HepG2 (cell line): Measurements from ENCODE around the gene SETD1A. TPM values are rescaled to one million over a fixed set of nuclear protein-coding genes. Genes with fewer than 3 reads are reported as not detected.

ENCODE experiments used
- ETV5 ChIP-seq: IDR thresholded peaks from 2 replicates; pipeline ENCODE4 v1.6.1; 2018; ENCODE audit warnings: missing biosample characterization, missing genetic modification reagents, inconsistent platforms, borderline replicate concordance
- KDM5A ChIP-seq: fragments of 200-600 bp; sonication (generic); IDR thresholded peaks from 2 replicates; pipeline ENCODE4 v1.7.0; 2018; ENCODE audit warnings: antibody characterized with exemption, mild to moderate bottlenecking, low read length, borderline replicate concordance
- LBX2 ChIP-seq: sonication (generic); formaldehyde crosslinking; IDR thresholded peaks from 2 replicates; pipeline ENCODE4 v1.5.0; 2020; ENCODE audit warnings: missing genetic modification reagents, mild to moderate bottlenecking, borderline replicate concordance
- MED1 ChIP-seq: sonication (generic); formaldehyde crosslinking; IDR thresholded peaks from 2 replicates; pipeline ENCODE4 v1.4.0; 2020; ENCODE audit warnings: missing genetic modification reagents
- ONECUT2 ChIP-seq: sonication (generic); formaldehyde crosslinking; IDR thresholded peaks from 2 replicates; pipeline ENCODE4 v1.4.0; 2020; ENCODE audit warnings: missing genetic modification reagents
- PHF21A ChIP-seq: sonication (generic); formaldehyde crosslinking; IDR thresholded peaks from 2 replicates; pipeline ENCODE4 v1.5.0; 2020; ENCODE audit warnings: mild to moderate bottlenecking, missing genetic modification reagents
- REL ChIP-seq: sonication (generic); formaldehyde crosslinking; conservative IDR thresholded peaks from 2 replicates; pipeline ENCODE4 v1.8.0; 2022; ENCODE audit warnings: mild to moderate bottlenecking, missing genetic modification reagents, moderate library complexity
- SOX13 ChIP-seq, 3 experiments: fragments of 450-650 bp in 1 of 3; sonication (generic) in 1 of 3; formaldehyde crosslinking in 1 of 3; IDR thresholded peaks in 2 of 3; conservative IDR thresholded peaks in 1 of 3; 2 replicates each; pipeline versions ENCODE4 v1.5.0 to v1.6.1; 2016 to 2020; ENCODE audit warnings: antibody characterized with exemption in 1 of 3, mild to moderate bottlenecking in 1 of 3, missing compliant biosample characterization in 1 of 3, missing genetic modification reagents in 1 of 3, moderate library complexity in 1 of 3
- TGIF2 ChIP-seq: IDR thresholded peaks from 2 replicates; pipeline ENCODE4 v1.6.1; 2016; ENCODE audit warnings: control low read depth, missing compliant biosample characterization
- TSC22D2 ChIP-seq: sonication (generic); formaldehyde crosslinking; IDR thresholded peaks from 2 replicates; pipeline ENCODE4 v1.5.1; 2020; ENCODE audit warnings: missing genetic modification reagents, mild to moderate bottlenecking, borderline replicate concordance
- ZBTB25 ChIP-seq: IDR thresholded peaks from 2 replicates; pipeline ENCODE4 v1.6.1; 2018; ENCODE audit warnings: missing genetic modification reagents
- ZHX2 ChIP-seq, 2 experiments: sonication (generic) in 1 of 2; formaldehyde crosslinking in 1 of 2; IDR thresholded peaks; 2 replicates each; pipeline versions ENCODE4 v1.6.1 to v1.9.0; 2014 to 2022; ENCODE audit warnings: antibody characterized with exemption in 1 of 2, borderline replicate concordance in 1 of 2, inconsistent platforms in 1 of 2, low read depth in 1 of 2, missing genetic modification reagents in 1 of 2
- ZMYM3 ChIP-seq: sonication (generic); formaldehyde crosslinking; IDR thresholded peaks from 2 replicates; pipeline ENCODE4 v1.5.1; 2020; ENCODE audit warnings: mild to moderate bottlenecking, missing genetic modification reagents
- ZNF101 ChIP-seq: sonication (generic); formaldehyde crosslinking; IDR thresholded peaks from 2 replicates; pipeline ENCODE4 v1.4.0; 2020; ENCODE audit warnings: mild to moderate bottlenecking, low read depth, missing genetic modification reagents, borderline replicate concordance
- ZNF326 ChIP-seq: sonication (generic); formaldehyde crosslinking; IDR thresholded peaks from 2 replicates; pipeline ENCODE4 v1.4.0; 2020; ENCODE audit warnings: missing genetic modification reagents, borderline replicate concordance
- ZNF782 ChIP-seq: sonication (generic); formaldehyde crosslinking; IDR thresholded peaks from 2 replicates; pipeline ENCODE4 v1.4.0; 2020; ENCODE audit warnings: missing genetic modification reagents, mild to moderate bottlenecking, borderline replicate concordance
- ZNF792 ChIP-seq: IDR thresholded peaks from 2 replicates; pipeline ENCODE4 v1.6.1; 2016
- polyA plus RNA-seq, 8 experiments: library from polyadenylated mRNA; depleted of rRNA in 3 of 8; stranded (reverse) in 7 of 8; unstranded in 1 of 8; fragments of >200 nt; fragmentation: Illumina TruSeq in 4 of 8; extraction: Trizol in 4 of 8; gene quantifications; 2 replicates each; pipeline versions ENCODE4 v1.2.1 to v1.2.3, GENCODE V29; 2011 to 2016; ENCODE audit warnings: low read depth in 4 of 8, missing spikeins in 1 of 8, mixed read lengths in 1 of 8; ENCODE audit not compliant: insufficient read depth in 1 of 8
- total RNA-seq, 5 experiments: library from RNA; depleted of rRNA; stranded (reverse); fragments of >200 nt; fragmentation: Illumina TruSeq; extraction: Trizol; gene quantifications; 2 replicates each; pipeline ENCODE4 v1.2.3, GENCODE V29; 2016; ENCODE audit warnings: low read depth in 1 of 5
- TF ChIP-seq, protein P1 (sequence below): sonication (generic); formaldehyde crosslinking; conservative IDR thresholded peaks from 2 replicates; pipeline ENCODE4 v1.4.0; 2020; ENCODE audit warnings: mild to moderate bottlenecking, missing genetic modification reagents, moderate library complexity

SETD1A gene
- total and polyA plus RNA-seq, 2 of the 13 experiments (the other 11 are each of a cell fraction or from before 2014, with no cell fraction given): 3.8 to 5.6 TPM

DNA sequence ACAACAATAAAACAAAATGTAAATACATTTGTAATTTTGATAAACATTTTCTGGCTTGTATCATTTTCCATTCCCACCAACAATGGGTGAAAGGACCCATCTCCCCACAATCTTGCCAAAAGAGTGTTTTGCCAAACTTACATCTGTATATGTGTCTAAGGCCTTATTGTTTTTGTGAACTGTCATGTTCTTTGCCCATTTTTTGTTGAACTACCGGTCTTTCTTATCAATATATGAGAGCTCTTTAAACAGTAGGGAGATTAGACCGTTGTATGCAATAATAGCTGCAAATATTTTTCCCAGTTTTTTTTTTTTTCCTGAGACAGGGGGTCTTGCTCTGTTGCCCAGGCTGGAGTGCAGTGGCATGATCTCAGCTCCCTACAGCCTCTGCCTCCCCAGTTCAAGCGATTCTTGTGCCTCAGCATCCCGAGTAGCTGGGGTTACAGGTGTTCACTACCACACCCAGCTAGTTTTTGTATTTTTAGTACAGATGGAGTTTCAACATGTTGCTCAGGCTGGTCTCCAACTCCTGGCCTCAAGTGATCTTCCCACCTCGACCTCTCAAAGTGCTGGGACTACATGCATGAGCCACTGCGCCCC lies 66.2 kb downstream of the SETD1A start (continued):
- no peak for TF ChIP-seq ZBTB25 (CRISPR knock-in tag)
- no peak for TF ChIP-seq TSC22D2
- TF ChIP-seq LBX2 (CRISPR knock-in tag): no peak
- no peak for TF ChIP-seq ZNF101 (CRISPR knock-in tag)
- no peak for TF ChIP-seq REL (CRISPR knock-in tag)
- peak; percentile 62 for TF ChIP-seq ZMYM3 (CRISPR knock-in tag)
- TF ChIP-seq ZNF792 (CRISPR knock-in tag): no peak
- TF ChIP-seq KDM5A: no peak
- no peak for TF ChIP-seq MED1 (CRISPR knock-in tag)
- TF ChIP-seq PHF21A: no peak
- TF ChIP-seq ZNF326 (CRISPR knock-in tag): no peak
- no peak for TF ChIP-seq ZHX2 (IDR thresholded peaks at IDR 0.05; ENCODE audit: low read depth)
- no peak for TF ChIP-seq ZHX2 (CRISPR knock-in tag; IDR thresholded peaks at IDR 0.05; ENCODE audit: borderline replicate concordance)
- no peak for TF ChIP-seq ONECUT2
- TF ChIP-seq, protein P1, sequence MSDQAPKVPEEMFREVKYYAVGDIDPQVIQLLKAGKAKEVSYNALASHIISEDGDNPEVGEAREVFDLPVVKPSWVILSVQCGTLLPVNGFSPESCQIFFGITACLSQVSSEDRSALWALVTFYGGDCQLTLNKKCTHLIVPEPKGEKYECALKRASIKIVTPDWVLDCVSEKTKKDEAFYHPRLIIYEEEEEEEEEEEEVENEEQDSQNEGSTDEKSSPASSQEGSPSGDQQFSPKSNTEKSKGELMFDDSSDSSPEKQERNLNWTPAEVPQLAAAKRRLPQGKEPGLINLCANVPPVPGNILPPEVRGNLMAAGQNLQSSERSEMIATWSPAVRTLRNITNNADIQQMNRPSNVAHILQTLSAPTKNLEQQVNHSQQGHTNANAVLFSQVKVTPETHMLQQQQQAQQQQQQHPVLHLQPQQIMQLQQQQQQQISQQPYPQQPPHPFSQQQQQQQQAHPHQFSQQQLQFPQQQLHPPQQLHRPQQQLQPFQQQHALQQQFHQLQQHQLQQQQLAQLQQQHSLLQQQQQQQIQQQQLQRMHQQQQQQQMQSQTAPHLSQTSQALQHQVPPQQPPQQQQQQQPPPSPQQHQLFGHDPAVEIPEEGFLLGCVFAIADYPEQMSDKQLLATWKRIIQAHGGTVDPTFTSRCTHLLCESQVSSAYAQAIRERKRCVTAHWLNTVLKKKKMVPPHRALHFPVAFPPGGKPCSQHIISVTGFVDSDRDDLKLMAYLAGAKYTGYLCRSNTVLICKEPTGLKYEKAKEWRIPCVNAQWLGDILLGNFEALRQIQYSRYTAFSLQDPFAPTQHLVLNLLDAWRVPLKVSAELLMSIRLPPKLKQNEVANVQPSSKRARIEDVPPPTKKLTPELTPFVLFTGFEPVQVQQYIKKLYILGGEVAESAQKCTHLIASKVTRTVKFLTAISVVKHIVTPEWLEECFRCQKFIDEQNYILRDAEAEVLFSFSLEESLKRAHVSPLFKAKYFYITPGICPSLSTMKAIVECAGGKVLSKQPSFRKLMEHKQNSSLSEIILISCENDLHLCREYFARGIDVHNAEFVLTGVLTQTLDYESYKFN (CRISPR knock-in tag): peak; percentile 71
- TF ChIP-seq ETV5 (CRISPR knock-in tag): peak; percentile 31; the same call in 1 of the 2 replicates
- no peak for TF ChIP-seq SOX13 (IDR thresholded peaks at IDR 0.05)
- peak in 1 of 2 experiments; percentile 59; a peak in 1 of 4 replicates for TF ChIP-seq SOX13 (CRISPR knock-in tag; conservative IDR thresholded peaks at IDR 0.05 in 1 of 2, IDR thresholded peaks at IDR 0.05 in 1 of 2)
- TF ChIP-seq ZNF782 (CRISPR knock-in tag): no peak
- TF ChIP-seq TGIF2 (CRISPR knock-in tag): no peak
